Right forelimb (tissue), 1 donor: ENCODE measurements around the gene TAF1A.

Experiments
- DNase-seq: peaks from one replicate; pipeline ENCODE4 v3.0.0-alpha.2; 2018

The TAF1A gene

GRCh38 chr1:222529916-222530315 is 59.8 kb downstream of the TAF1A start:
- no peak for DNase-seq

GRCh38 chr1:222529181-222529580 is 60.6 kb downstream of the TAF1A start:
- DNase-seq, result no peak

- DNase-seq, result no peak
These were observed 63.8 kb downstream of the TAF1A start for GRCh38 chr1:222525951-222526350.

GRCh38 chr1:222523852-222524251 is 65.9 kb downstream of the TAF1A start:
- DNase-seq, result no peak

DNA sequence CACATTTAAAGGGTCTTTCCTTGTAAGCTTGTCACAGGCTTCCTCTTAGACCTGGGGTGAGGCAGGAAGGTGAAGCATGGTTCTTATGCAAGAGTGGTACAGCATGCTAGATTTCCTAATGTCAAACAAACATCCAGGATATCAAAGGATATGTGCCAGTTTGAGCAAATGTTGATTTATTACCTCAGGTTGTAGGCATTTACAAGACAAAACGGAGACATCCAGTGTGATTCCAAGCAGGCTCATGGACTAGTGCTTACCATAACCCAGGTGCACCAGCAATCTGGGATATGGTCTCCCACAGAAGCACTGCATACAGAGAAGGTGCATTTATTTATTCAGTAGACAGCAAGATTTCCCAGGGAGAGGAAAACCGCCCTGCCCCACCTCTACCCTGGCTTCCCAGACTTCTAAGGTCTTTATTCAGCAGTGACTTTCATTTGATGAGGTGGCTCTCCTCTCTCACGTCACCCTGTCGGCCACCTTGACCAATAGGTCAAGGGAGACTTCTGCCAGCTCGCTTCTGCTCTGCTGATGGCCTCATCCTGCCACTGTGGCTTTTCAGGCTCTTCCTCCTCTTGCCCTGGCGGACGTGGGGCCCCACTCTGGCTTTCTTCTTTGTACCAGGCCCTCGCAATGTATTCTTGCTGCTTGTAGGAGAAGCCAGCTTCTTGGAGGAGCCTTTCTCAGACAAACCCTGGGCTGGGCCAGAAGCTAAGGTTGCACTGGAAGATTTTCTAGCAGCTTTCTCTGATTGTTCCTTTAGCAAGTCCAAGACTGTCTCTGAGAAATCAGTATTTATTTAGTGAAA is 67.4 kb downstream of the TAF1A start:
- no peak for DNase-seq

DNA sequence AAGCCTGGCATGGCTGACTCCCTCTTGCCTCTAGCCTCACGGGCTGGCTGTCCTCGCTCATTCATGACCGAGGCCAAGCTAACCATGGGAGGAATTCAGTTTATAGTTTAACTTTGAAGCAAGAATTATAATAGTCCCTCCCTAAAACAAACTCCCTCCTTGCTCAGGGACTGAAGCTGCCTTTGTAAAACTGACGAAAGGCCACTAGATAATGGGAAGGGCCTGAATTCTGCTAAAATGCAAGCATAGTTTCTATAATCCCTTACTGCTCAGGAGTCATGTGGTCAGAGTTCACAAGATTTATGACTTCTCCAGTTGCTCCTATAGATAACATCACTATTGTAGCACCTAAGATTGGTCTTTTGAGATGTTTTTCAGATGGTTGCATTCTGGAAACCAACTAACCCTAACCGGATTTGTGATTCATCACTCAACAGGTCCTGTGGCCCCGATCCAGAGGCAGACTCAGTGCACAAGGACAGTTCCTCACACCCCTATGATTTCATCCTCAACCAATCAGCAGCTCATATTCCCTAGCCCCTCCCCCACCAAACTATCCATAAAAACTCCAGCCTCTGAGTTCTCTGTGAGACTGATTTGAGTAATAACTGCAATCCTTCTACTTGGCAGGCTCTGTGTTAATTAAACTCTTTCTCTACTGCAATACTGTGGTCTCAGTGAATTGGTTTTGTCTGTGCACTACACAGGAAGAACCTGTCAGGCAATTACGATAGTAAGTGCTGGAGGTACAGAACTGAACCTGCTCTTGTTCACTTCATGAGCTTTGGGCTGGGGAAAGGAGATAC is 68.2 kb downstream of the TAF1A start:
- DNase-seq, result no peak
